ENCODE results near the gene SAMD4A.

The SAMD4A gene

DNA sequence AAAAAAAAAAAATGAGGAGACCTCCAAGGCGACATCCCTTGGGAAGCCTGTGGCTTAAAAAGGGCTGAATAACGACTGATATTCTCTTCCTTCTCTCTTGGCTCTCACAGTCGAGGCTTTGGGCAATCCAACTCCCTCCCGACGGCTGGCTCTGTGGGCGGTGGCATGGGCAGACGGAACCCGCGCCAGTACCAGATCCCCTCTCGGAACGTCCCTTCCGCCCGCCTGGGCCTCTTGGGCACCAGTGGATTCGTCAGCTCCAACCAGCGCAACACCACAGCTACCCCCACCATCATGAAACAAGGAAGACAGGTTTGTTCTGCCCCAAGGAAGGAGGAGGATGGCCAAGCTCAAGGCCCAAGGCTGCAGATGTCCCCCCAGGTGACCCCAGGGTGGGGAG is 207.9 kb downstream of the SAMD4A start:
- no peak for TF ChIP-seq ZBTB7A (IDR thresholded peaks at IDR 0.05; ENCODE audit: low read depth)
- no peak for TF ChIP-seq YY1 (IDR thresholded peaks at IDR 0.05; ENCODE audit: low read depth)
- no peak for TF ChIP-seq CREB1 (IDR thresholded peaks at IDR 0.05; ENCODE audit: low read depth)
- TF ChIP-seq CEBPB (IDR thresholded peaks at IDR 0.05): no peak
- TF ChIP-seq, protein P1, sequence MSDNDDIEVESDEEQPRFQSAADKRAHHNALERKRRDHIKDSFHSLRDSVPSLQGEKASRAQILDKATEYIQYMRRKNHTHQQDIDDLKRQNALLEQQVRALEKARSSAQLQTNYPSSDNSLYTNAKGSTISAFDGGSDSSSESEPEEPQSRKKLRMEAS (IDR thresholded peaks at IDR 0.05): no peak
- no peak for TF ChIP-seq TCF12 (IDR thresholded peaks at IDR 0.05; ENCODE audit: low read depth)
- TF ChIP-seq RAD21 (IDR thresholded peaks at IDR 0.05; ENCODE audit: low read depth): no peak
- no peak for TF ChIP-seq NFIC (IDR thresholded peaks at IDR 0.05)
- TF ChIP-seq, protein P2, sequence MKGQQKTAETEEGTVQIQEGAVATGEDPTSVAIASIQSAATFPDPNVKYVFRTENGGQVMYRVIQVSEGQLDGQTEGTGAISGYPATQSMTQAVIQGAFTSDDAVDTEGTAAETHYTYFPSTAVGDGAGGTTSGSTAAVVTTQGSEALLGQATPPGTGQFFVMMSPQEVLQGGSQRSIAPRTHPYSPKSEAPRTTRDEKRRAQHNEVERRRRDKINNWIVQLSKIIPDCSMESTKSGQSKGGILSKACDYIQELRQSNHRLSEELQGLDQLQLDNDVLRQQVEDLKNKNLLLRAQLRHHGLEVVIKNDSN (IDR thresholded peaks at IDR 0.05): no peak
- no peak for TF ChIP-seq TEAD4 (IDR thresholded peaks at IDR 0.05)
- TF ChIP-seq, protein P3, sequence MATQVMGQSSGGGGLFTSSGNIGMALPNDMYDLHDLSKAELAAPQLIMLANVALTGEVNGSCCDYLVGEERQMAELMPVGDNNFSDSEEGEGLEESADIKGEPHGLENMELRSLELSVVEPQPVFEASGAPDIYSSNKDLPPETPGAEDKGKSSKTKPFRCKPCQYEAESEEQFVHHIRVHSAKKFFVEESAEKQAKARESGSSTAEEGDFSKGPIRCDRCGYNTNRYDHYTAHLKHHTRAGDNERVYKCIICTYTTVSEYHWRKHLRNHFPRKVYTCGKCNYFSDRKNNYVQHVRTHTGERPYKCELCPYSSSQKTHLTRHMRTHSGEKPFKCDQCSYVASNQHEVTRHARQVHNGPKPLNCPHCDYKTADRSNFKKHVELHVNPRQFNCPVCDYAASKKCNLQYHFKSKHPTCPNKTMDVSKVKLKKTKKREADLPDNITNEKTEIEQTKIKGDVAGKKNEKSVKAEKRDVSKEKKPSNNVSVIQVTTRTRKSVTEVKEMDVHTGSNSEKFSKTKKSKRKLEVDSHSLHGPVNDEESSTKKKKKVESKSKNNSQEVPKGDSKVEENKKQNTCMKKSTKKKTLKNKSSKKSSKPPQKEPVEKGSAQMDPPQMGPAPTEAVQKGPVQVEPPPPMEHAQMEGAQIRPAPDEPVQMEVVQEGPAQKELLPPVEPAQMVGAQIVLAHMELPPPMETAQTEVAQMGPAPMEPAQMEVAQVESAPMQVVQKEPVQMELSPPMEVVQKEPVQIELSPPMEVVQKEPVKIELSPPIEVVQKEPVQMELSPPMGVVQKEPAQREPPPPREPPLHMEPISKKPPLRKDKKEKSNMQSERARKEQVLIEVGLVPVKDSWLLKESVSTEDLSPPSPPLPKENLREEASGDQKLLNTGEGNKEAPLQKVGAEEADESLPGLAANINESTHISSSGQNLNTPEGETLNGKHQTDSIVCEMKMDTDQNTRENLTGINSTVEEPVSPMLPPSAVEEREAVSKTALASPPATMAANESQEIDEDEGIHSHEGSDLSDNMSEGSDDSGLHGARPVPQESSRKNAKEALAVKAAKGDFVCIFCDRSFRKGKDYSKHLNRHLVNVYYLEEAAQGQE (IDR thresholded peaks at IDR 0.05; ENCODE audit: low read depth): no peak
- TF ChIP-seq EP300 (IDR thresholded peaks at IDR 0.05; ENCODE audit: borderline replicate concordance): no peak
- no peak for TF ChIP-seq TAF1 (IDR thresholded peaks at IDR 0.05; ENCODE audit: low read depth)
- no peak for TF ChIP-seq FOXM1 (IDR thresholded peaks at IDR 0.05; ENCODE audit: borderline replicate concordance, low read depth)
- TF ChIP-seq EGR1 (IDR thresholded peaks at IDR 0.05): no peak

DNA sequence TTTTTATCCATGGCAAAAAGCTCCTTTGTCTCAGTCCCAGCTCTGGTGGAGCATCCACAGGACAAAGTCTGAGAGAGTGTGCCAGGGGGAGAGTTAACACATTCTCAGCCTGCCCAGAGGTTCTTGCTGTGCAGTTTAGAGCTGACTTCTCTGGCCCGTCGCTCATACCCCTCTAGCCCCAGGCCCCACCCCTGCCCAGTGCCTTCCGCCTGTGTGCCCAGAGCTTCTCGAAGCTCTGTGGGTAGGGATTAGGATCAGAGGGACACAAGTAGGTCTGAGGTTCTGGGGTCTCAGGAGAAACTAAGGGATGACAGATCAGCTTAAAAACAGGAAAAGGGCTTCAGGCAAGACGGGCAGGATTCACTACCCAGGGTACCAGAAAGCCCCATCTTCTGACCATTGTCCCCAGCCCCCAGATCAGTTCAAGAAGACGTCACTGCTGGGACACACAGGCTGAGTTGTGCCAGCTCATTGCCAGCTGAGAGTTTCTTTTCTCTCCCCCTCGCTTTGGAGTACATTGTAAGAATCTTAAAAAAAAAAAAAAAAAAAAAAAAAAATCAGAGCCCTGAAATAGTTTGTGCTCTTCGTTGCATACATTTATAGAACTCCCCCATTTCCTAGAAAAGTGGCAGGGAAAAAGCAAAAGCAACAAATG is 208.7 kb downstream of the SAMD4A start:
- TF ChIP-seq CEBPB (IDR thresholded peaks at IDR 0.05) (no peak), CREB1 (IDR thresholded peaks at IDR 0.05; ENCODE audit: low read depth) (no peak), TEAD4 (IDR thresholded peaks at IDR 0.05) (no peak), EP300 (IDR thresholded peaks at IDR 0.05; ENCODE audit: borderline replicate concordance) (no peak), RAD21 (IDR thresholded peaks at IDR 0.05; ENCODE audit: low read depth) (no peak), FOXM1 (IDR thresholded peaks at IDR 0.05; ENCODE audit: borderline replicate concordance, low read depth) (no peak), TCF12 (IDR thresholded peaks at IDR 0.05; ENCODE audit: low read depth) (no peak)
- TF ChIP-seq, protein P3 (IDR thresholded peaks at IDR 0.05; ENCODE audit: low read depth): no peak
- TF ChIP-seq, protein P1 (IDR thresholded peaks at IDR 0.05): no peak

DNA sequence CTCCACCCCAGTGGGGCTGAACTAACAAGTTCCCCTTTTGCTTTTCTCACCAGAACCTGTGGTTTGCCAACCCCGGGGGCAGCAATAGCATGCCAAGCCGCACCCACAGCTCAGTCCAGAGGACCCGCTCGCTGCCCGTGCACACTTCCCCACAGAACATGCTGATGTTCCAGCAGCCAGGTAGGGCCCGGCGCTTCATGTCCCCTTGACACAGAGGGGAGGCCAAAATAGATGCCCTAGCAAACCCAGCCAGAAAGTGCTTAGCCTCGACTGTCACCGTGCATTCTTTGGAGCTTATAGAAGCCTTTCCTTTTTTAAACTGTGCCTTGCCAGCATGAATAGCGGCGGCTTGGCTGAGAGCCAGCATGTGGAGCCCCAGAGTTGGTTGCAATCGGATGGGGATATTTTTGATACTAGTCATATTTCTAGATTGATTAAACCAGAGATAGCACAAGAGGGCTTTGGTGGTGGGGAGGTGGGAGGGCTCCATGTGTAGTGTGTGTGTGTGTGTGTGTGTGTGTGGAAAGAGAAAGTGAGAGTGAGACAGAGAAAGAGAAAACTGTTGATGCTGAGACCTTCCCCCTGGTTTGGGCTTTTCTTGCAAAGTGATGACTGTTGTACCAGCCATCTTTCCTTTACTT is 209.6 kb downstream of the SAMD4A start:
- no peak for TF ChIP-seq ZBTB7A (IDR thresholded peaks at IDR 0.05; ENCODE audit: low read depth)
- TF ChIP-seq EP300 (IDR thresholded peaks at IDR 0.05; ENCODE audit: borderline replicate concordance): no peak
- peak; percentile 53; the same call in 1 of the 2 replicates for TF ChIP-seq NFIC (IDR thresholded peaks at IDR 0.05)

DNA sequence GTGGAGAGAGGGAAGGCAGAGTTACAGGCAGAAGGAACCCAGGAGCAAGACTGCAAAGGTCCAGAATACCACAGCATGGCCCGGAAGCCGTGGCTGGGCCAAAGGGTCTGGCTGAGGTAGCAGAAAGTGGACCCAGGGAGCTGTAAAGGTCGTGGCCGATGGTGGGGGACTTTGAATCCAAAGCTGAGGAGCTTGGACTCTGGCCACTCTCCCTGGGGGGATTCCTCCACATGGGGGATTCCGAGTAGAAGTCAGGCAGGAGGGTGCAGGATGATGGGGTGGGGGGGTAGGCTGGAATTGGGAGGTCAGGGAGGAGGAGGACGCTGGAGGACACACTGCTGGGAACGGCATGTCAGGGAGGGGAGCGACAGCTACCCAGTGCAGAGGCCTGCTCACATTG is 210.5 kb downstream of the SAMD4A start:
- TF ChIP-seq CEBPB (IDR thresholded peaks at IDR 0.05) (no peak), RAD21 (IDR thresholded peaks at IDR 0.05; ENCODE audit: low read depth) (no peak), ZBTB7A (IDR thresholded peaks at IDR 0.05; ENCODE audit: low read depth) (no peak), CREB1 (IDR thresholded peaks at IDR 0.05; ENCODE audit: low read depth) (no peak), EP300 (IDR thresholded peaks at IDR 0.05; ENCODE audit: borderline replicate concordance) (no peak), YY1 (IDR thresholded peaks at IDR 0.05; ENCODE audit: low read depth) (no peak), EGR1 (IDR thresholded peaks at IDR 0.05) (no peak), FOXM1 (IDR thresholded peaks at IDR 0.05; ENCODE audit: borderline replicate concordance, low read depth) (no peak), NFIC (IDR thresholded peaks at IDR 0.05) (no peak), TEAD4 (IDR thresholded peaks at IDR 0.05) (no peak), TAF1 (IDR thresholded peaks at IDR 0.05; ENCODE audit: low read depth) (no peak), TCF12 (IDR thresholded peaks at IDR 0.05; ENCODE audit: low read depth) (no peak)
- TF ChIP-seq, protein P3 (IDR thresholded peaks at IDR 0.05; ENCODE audit: low read depth): no peak
- TF ChIP-seq, protein P1 (IDR thresholded peaks at IDR 0.05): no peak
- TF ChIP-seq, protein P2 (IDR thresholded peaks at IDR 0.05): no peak

All from Ishikawa (cell line).